ENCODE measurements around the gene UBQLN1. TPM values are rescaled to one million over a fixed set of nuclear protein-coding genes. Genes with fewer than 3 reads are reported as not detected.

The UBQLN1 gene
- total and polyA plus RNA-seq, 9 of the 15 experiments (the other 6 are each of a cell fraction or from before 2014, with no cell fraction given) = 7.5 to 120 (median 52.8) TPM

DNA sequence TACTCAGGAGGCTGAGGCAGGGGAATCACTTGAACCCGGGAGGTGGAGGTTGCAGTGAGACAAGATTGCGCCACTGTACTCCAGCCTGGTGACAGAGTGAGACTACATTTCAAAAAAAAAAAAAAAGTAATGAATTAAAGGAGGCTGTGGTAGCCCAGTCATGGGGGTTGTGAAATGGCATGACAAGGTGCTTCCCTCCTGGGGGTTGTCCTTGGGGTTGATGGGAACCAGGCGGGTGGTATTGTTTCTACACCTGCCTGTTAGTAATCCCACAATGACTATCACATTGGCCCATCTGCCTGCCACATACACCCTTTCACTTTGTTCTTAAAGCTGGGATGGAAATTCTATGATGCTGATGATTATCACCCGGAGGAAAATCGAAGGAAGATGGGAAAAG is 79.2 kb downstream of the UBQLN1 start:
- FAIRE-seq (no peak), DNase-seq (ENCODE audit: extremely low read depth in 1 of 4, low spot score in 3 of 4) (no peak), ATAC-seq (no peak)
- Histone ChIP-seq H3K9ac (ENCODE audit: insufficient read depth in 1 of 2, low read depth in 2 of 2, low read length in 2 of 2) (no peak overlapping the region), H3K9me1 (ENCODE audit: control insufficient read depth, insufficient read depth, low read length) (no peaks in the 10 kb centered on the region), H3K27ac (ENCODE audit: extremely low read depth, low read depth, low read length) (no peak overlapping the region), H3K4me1 (replicated peaks in 1 of 2; ENCODE audit: control insufficient read depth in 2 of 2, insufficient read depth in 2 of 2, low read length in 2 of 2) (peaks cover 7 to 21% of the 10 kb centered on the region in 2 experiments; a peak in 3 of 5 replicates), H3K4me2 (ENCODE audit: insufficient read depth, low read length) (no peak overlapping the region), H4K20me1 (replicated peaks; ENCODE audit: control insufficient read depth, insufficient read depth, low read length) (no peaks in the 10 kb centered on the region), H2AFZ (ENCODE audit: low read depth, low read length) (no peak overlapping the region), H3K27me3 (ENCODE audit: control insufficient read depth in 2 of 2, insufficient read depth in 2 of 2, low read length in 2 of 2) (no peaks in the 10 kb centered on the region), H3K36me3 (ENCODE audit: control insufficient read depth, insufficient read depth, low read length) (peaks cover 3% of the 10 kb centered on the region; the same call in 1 of the 3 replicates), H3K9me3 (replicated peaks; ENCODE audit: control insufficient read depth, insufficient read depth, low read depth, low read length) (no peaks in the 10 kb centered on the region), H3K4me3 (no peak overlapping the region), H3K79me2 (ENCODE audit: control insufficient read depth, insufficient read depth, low read length) (no peaks in the 10 kb centered on the region)
- in situ Hi-C loops (cut with MboI) = no loop called here
- TF ChIP-seq CBFA2T3 (IDR thresholded peaks at IDR 0.05) (no peak), PHTF2 (CRISPR knock-in tag; IDR thresholded peaks at IDR 0.05) (no peak), SRSF9 (IDR thresholded peaks at IDR 0.05; ENCODE audit: borderline replicate concordance, low read depth, low read length) (no peak), NEUROD1 (IDR thresholded peaks at IDR 0.05; ENCODE audit: borderline replicate concordance, low read depth, low read length, partially characterized antibody) (no peak), GTF2E2 (tag; IDR thresholded peaks at IDR 0.05) (no peak), SP1 (CRISPR knock-in tag; IDR thresholded peaks at IDR 0.05) (no peak), KDM1A (IDR thresholded peaks at IDR 0.05) (no peak), PCBP1 (IDR thresholded peaks at IDR 0.05; ENCODE audit: low read depth, low read length, poor library complexity, severe bottlenecking) (no peak), DNMT1 (IDR thresholded peaks at IDR 0.05) (no peak), RBM17 (IDR thresholded peaks at IDR 0.05; ENCODE audit: borderline replicate concordance, low read depth, low read length) (no peak), NCOR1 (IDR thresholded peaks at IDR 0.05) (no peak), KHSRP (IDR thresholded peaks at IDR 0.05) (no peak)
- TF ChIP-seq, protein P1, sequence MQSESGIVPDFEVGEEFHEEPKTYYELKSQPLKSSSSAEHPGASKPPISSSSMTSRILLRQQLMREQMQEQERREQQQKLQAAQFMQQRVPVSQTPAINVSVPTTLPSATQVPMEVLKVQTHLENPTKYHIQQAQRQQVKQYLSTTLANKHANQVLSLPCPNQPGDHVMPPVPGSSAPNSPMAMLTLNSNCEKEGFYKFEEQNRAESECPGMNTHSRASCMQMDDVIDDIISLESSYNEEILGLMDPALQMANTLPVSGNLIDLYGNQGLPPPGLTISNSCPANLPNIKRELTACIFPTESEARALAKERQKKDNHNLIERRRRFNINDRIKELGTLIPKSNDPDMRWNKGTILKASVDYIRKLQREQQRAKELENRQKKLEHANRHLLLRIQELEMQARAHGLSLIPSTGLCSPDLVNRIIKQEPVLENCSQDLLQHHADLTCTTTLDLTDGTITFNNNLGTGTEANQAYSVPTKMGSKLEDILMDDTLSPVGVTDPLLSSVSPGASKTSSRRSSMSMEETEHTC (IDR thresholded peaks at IDR 0.05) = no peak
- TF ChIP-seq, protein P2, sequence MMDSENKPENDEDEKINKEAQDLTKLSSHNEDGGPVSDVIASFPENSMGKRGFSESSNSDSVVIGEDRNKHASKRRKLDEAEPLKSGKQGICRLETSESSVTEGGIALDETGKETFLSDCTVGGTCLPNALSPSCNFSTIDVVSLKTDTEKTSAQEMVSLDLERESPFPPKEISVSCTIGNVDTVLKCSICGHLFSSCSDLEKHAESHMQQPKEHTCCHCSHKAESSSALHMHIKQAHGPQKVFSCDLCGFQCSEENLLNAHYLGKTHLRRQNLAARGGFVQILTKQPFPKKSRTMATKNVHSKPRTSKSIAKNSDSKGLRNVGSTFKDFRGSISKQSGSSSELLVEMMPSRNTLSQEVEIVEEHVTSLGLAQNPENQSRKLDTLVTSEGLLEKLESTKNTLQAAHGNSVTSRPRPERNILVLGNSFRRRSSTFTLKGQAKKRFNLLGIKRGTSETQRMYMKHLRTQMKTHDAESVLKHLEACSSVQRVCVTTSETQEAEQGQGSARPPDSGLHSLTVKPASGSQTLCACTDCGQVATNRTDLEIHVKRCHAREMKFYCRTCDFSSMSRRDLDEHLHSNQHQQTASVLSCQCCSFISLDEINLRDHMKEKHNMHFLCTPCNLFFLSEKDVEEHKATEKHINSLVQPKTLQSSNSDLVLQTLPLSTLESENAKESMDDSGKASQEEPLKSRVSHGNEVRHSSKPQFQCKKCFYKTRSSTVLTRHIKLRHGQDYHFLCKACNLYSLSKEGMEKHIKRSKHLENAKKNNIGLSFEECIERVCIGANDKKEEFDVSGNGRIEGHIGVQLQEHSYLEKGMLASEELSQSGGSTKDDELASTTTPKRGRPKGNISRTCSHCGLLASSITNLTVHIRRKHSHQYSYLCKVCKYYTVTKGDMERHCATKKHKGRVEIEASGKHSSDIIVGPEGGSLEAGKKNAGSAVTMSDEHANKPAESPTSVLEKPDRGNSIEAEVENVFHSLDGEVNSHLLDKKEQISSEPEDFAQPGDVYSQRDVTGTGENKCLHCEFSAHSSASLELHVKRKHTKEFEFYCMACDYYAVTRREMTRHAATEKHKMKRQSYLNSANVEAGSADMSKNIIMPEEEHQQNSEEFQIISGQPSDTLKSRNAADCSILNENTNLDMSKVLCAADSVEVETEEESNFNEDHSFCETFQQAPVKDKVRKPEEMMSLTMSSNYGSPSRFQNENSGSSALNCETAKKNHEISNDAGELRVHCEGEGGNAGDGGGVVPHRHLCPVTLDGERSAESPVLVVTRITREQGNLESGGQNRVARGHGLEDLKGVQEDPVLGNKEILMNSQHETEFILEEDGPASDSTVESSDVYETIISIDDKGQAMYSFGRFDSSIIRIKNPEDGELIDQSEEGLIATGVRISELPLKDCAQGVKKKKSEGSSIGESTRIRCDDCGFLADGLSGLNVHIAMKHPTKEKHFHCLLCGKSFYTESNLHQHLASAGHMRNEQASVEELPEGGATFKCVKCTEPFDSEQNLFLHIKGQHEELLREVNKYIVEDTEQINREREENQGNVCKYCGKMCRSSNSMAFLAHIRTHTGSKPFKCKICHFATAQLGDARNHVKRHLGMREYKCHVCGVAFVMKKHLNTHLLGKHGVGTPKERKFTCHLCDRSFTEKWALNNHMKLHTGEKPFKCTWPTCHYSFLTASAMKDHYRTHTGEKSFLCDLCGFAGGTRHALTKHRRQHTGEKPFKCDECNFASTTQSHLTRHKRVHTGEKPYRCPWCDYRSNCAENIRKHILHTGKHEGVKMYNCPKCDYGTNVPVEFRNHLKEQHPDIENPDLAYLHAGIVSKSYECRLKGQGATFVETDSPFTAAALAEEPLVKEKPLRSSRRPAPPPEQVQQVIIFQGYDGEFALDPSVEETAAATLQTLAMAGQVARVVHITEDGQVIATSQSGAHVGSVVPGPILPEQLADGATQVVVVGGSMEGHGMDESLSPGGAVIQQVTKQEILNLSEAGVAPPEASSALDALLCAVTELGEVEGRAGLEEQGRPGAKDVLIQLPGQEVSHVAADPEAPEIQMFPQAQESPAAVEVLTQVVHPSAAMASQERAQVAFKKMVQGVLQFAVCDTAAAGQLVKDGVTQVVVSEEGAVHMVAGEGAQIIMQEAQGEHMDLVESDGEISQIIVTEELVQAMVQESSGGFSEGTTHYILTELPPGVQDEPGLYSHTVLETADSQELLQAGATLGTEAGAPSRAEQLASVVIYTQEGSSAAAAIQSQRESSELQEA (IDR thresholded peaks at IDR 0.05; ENCODE audit: low read depth) = no peak
- POLR2A ChIA-PET = interaction anchor here (0.6 kb wide), 1 partner anchor 130 kb away, joined by 3 read pairs; no protein-coding TSS in a partner anchor
- BruUV-seq (replicated peaks) = no TSS peak
- WGBS (ENCODE audit: insufficient coverage, low coverage, missing lambda C conversion rate) = 87% methylated on average over 3 of the region's 5 CpGs
- CTCF ChIA-PET (ENCODE audit: low intra/inter-chr PET ratio) = no interaction called here
- intact Hi-C loops (cut with micrococcal nuclease) = loop anchor here (10.0 kb wide), 1 partner anchor 186 kb away; the partner anchor contains the start of gene GKAP1

Data from K562 (cell line).